ENCODE results near the gene MYMK.

GRCh38 chr9:133519693-133520092 lies 5.1 kb downstream of the MYMK start:
- TF ChIP-seq, protein P1, sequence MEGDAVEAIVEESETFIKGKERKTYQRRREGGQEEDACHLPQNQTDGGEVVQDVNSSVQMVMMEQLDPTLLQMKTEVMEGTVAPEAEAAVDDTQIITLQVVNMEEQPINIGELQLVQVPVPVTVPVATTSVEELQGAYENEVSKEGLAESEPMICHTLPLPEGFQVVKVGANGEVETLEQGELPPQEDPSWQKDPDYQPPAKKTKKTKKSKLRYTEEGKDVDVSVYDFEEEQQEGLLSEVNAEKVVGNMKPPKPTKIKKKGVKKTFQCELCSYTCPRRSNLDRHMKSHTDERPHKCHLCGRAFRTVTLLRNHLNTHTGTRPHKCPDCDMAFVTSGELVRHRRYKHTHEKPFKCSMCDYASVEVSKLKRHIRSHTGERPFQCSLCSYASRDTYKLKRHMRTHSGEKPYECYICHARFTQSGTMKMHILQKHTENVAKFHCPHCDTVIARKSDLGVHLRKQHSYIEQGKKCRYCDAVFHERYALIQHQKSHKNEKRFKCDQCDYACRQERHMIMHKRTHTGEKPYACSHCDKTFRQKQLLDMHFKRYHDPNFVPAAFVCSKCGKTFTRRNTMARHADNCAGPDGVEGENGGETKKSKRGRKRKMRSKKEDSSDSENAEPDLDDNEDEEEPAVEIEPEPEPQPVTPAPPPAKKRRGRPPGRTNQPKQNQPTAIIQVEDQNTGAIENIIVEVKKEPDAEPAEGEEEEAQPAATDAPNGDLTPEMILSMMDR (IDR thresholded peaks at IDR 0.05) = no peak
- TF ChIP-seq POLR2A (IDR thresholded peaks at IDR 0.05) = no peak
